Measurements from ENCODE around the gene TRIM9. TPM values are rescaled to one million over a fixed set of nuclear protein-coding genes. Genes with fewer than 3 reads are reported as not detected.

The TRIM9 gene
- total RNA-seq, 1 experiment from 2014 or later: 9.8 TPM

- no TSS peak for BruUV-seq (replicated peaks)
- CTCF ChIA-PET: no interaction called here
- Histone ChIP-seq H3K4me3 (ENCODE audit: low read depth, low read length, poor library complexity, severe bottlenecking) (no peak overlapping the region), H3K27me3 (replicated peaks; ENCODE audit: insufficient read depth, low read depth, low read length, poor library complexity) (no peaks in the 10 kb centered on the region), H3K27ac (ENCODE audit: low read depth, low read length, poor library complexity, severe bottlenecking) (no peak overlapping the region), H3K9me3 (ENCODE audit: low read depth, low read length, poor library complexity, severe bottlenecking) (no peaks in the 10 kb centered on the region), H3K4me1 (ENCODE audit: insufficient read depth, low read length, poor library complexity, severe bottlenecking) (no peaks in the 10 kb centered on the region), H3K36me3 (ENCODE audit: insufficient read depth, low read length, poor library complexity, severe bottlenecking) (no peaks in the 10 kb centered on the region)
- no peak for TF ChIP-seq EZH2 (IDR thresholded peaks at IDR 0.05; ENCODE audit: borderline replicate concordance, low read depth, low read length, poor library complexity, severe bottlenecking)
- DNase-seq (ENCODE audit: low spot score): no peak
- intact Hi-C loops (cut with micrococcal nuclease; ENCODE audit: unreplicated experiment): no loop called here
- POLR2A ChIA-PET (ENCODE audit: low non-redundant PET): interaction anchor here (0.6 kb wide), 1 partner anchor 68 kb away, joined by 3 read pairs; no protein-coding TSS in a partner anchor
Measured at GRCh38 chr14:51041108-51041531, 53.8 kb downstream of the TRIM9 start.

- Histone ChIP-seq H3K4me3 (ENCODE audit: low read depth, low read length, poor library complexity, severe bottlenecking) (no peak overlapping the region), H3K27me3 (replicated peaks; ENCODE audit: insufficient read depth, low read depth, low read length, poor library complexity) (no peaks in the 10 kb centered on the region), H3K4me1 (ENCODE audit: insufficient read depth, low read length, poor library complexity, severe bottlenecking) (no peaks in the 10 kb centered on the region), H3K9me3 (ENCODE audit: low read depth, low read length, poor library complexity, severe bottlenecking) (no peaks in the 10 kb centered on the region), H3K27ac (ENCODE audit: low read depth, low read length, poor library complexity, severe bottlenecking) (no peak overlapping the region), H3K36me3 (ENCODE audit: insufficient read depth, low read length, poor library complexity, severe bottlenecking) (no peaks in the 10 kb centered on the region)
- ChIA-PET CTCF (no interaction called here), POLR2A (ENCODE audit: low non-redundant PET) (no interaction called here)
- TF ChIP-seq CTCF (conservative IDR thresholded peaks at IDR 0.05; ENCODE audit: low read depth, low read length) (no peak), EZH2 (IDR thresholded peaks at IDR 0.05; ENCODE audit: borderline replicate concordance, low read depth, low read length, poor library complexity, severe bottlenecking) (no peak)
- intact Hi-C loops (cut with micrococcal nuclease; ENCODE audit: unreplicated experiment): no loop called here
- BruUV-seq (replicated peaks): no TSS peak
- DNase-seq (ENCODE audit: low spot score): no peak
Measured at GRCh38 chr14:51039252-51039651, 55.7 kb downstream of the TRIM9 start.

- intact Hi-C loops (cut with micrococcal nuclease; ENCODE audit: unreplicated experiment): no loop called here
- Histone ChIP-seq H3K27ac (ENCODE audit: low read depth, low read length, poor library complexity, severe bottlenecking) (no peak overlapping the region), H3K4me1 (ENCODE audit: insufficient read depth, low read length, poor library complexity, severe bottlenecking) (no peaks in the 10 kb centered on the region), H3K4me3 (ENCODE audit: low read depth, low read length, poor library complexity, severe bottlenecking) (no peak overlapping the region), H3K27me3 (replicated peaks; ENCODE audit: insufficient read depth, low read depth, low read length, poor library complexity) (no peaks in the 10 kb centered on the region), H3K36me3 (ENCODE audit: insufficient read depth, low read length, poor library complexity, severe bottlenecking) (no peaks in the 10 kb centered on the region), H3K9me3 (ENCODE audit: low read depth, low read length, poor library complexity, severe bottlenecking) (no peaks in the 10 kb centered on the region)
- ChIA-PET POLR2A (ENCODE audit: low non-redundant PET) (no interaction called here), CTCF (no interaction called here)
- no peak for TF ChIP-seq EZH2 (IDR thresholded peaks at IDR 0.05; ENCODE audit: borderline replicate concordance, low read depth, low read length, poor library complexity, severe bottlenecking)
- TF ChIP-seq CTCF (conservative IDR thresholded peaks at IDR 0.05; ENCODE audit: low read depth, low read length): no peak
- BruUV-seq (replicated peaks): no TSS peak
- no peak for DNase-seq (ENCODE audit: low spot score)
Measured at GRCh38 chr14:51035611-51036192, 59.2 kb downstream of the TRIM9 start.

Data from A673 (cell line).